H7 (cell line): ENCODE data around the gene ACTR2. TPM values are rescaled to one million over a fixed set of nuclear protein-coding genes. Genes with fewer than 3 reads are reported as not detected.
"Not testable (repeated sequence)": the region's sequence is repeated elsewhere in the genome, so short reads cannot be mapped to it uniquely, and the experiment has no call there.

Source experiments
- DNase-seq: peaks from one replicate; pipeline ENCODE4 v3.0.0; 2012
- H3K27me3 ChIP-seq: 2 replicates; pipeline ENCODE4 v1.6.0; 2011; ENCODE audit warnings: mild to moderate bottlenecking, low read length; ENCODE audit not compliant: control insufficient read depth, insufficient read depth
- H3K36me3 ChIP-seq: replicated peaks from 2 replicates; pipeline ENCODE4 v1.5.1; 2011; ENCODE audit warnings: low read length; ENCODE audit not compliant: control insufficient read depth, insufficient read depth
- H3K4me3 ChIP-seq: 2 replicates; pipeline ENCODE4 v1.5.1; 2011; ENCODE audit warnings: low read depth, mild to moderate bottlenecking, control low read depth, low read length, moderate library complexity; ENCODE audit not compliant: insufficient read depth
- total RNA-seq: library from RNA; depleted of rRNA; stranded (reverse); fragments of >200 nt; shearing (Covaris generic); gene quantifications from 2 replicates; pipeline ENCODE4 v1.2.3, GENCODE V29; 2014

The ACTR2 gene
- total RNA-seq, 1 experiment from 2014 or later = 42.1 TPM

DNA sequence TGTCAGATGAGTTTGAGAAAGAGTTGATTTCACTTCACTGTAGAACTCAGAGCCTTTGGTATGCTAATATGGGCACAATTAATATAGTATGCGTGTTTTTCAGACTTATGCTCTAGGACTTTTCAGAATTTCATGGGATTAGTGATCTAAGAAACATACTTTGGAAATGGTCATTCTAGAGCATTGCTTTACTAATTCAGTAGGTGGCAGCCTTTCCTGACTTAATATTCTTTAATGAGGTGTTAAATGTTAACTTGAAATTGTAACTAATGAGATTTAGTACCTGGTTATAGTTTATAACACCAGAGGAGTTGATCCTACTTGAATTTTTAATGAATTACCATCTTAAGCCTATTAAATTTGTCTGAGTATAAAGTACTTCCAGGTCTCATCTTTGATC, 28.4 kb downstream of the ACTR2 start:
- no peaks in the 10 kb centered on the region; the same call in 1 of the 2 replicates for H3K36me3 ChIP-seq
- no peak overlapping the region for H3K4me3 ChIP-seq
- no peak for DNase-seq
- no peaks in the 10 kb centered on the region for H3K27me3 ChIP-seq

- not testable (repeated sequence) for H3K36me3 ChIP-seq, H3K27me3 ChIP-seq, H3K4me3 ChIP-seq, DNase-seq
Observed at GRCh38 chr2:65257866-65258265, 30.2 kb downstream of the ACTR2 start.

DNA sequence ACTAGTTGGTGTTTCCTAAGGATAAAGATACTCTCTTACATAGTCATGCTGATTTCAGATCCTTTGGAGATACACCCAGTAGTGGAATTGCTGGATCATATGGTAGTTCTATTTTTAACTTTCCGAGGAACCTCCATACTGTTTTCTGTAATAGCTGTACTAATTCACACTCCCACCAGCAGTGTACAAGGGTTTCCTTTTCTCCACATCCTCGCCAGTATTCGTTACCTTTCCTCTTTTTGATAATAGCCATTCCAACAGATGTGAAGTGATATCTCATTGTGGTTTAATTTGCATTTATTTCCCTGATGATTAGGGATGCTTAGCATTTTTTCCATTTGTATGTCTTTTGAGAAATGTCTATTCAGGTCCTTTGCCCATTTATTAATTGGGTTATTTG, 34.0 kb downstream of the ACTR2 start:
- H3K27me3 ChIP-seq = no peaks in the 10 kb centered on the region
- no peak for DNase-seq
- no peak overlapping the region for H3K4me3 ChIP-seq

DNA sequence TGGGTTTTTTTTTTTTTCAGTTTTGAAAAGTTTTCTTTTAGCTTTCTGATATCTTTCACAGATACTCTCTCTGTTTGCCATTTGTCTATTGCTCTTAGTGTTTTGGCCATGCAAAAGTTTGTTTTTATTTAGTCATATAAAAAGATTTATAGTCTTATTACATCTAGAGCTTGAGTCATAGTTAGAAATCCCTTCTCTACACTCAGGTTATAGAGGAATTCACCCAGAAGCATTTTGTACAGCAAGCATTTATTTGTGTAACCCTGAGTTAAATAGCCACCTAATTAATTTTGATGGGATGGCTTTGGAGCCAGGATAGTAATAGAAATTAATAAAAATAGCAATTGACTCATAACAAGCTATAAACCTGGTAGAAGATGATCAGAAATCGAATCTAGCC, 35.6 kb downstream of the ACTR2 start:
- Histone ChIP-seq H3K4me3 (no peak overlapping the region), H3K36me3 (peaks cover 4% of the 10 kb centered on the region; the same call in 1 of the 2 replicates), H3K27me3 (no peaks in the 10 kb centered on the region)
- no peak for DNase-seq

More for the DNA sequence above, 34.0 kb downstream of the ACTR2 start:
- peaks cover 4% of the 10 kb centered on the region; the same call in 1 of the 2 replicates for H3K36me3 ChIP-seq

DNA sequence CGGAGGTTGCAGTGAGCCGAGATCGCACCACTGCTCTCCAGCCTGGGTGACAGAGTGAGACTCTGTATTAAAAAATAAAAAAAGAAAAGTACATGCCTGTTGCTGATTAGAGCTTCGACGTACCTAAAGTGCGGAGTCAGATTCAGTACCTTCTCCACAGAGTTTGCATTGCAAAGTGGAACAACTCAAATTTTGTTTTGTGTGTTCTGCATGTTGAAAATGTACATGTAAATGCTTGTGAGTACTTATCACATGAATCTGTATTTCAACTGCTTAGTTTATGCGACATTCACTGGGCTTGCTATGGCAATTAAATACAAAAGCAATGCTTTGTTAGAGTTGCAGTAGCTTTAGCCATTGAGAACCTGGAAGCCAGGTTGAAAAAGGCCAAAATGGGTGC, 36.4 kb downstream of the ACTR2 start:
- no peak for DNase-seq
- no peaks in the 10 kb centered on the region for H3K27me3 ChIP-seq
- H3K36me3 ChIP-seq = peaks cover 4% of the 10 kb centered on the region; the same call in 1 of the 2 replicates

GRCh38 chr2:65264821-65265670, 37.4 kb downstream of the ACTR2 start:
- Histone ChIP-seq H3K4me3 (no peak overlapping the region), H3K36me3 (peaks cover 4% of the 10 kb centered on the region; the same call in 1 of the 2 replicates), H3K27me3 (no peaks in the 10 kb centered on the region)
- DNase-seq = peak; percentile 42

More for the DNA sequence above, 36.4 kb downstream of the ACTR2 start:
- H3K4me3 ChIP-seq = no peak overlapping the region

DNA sequence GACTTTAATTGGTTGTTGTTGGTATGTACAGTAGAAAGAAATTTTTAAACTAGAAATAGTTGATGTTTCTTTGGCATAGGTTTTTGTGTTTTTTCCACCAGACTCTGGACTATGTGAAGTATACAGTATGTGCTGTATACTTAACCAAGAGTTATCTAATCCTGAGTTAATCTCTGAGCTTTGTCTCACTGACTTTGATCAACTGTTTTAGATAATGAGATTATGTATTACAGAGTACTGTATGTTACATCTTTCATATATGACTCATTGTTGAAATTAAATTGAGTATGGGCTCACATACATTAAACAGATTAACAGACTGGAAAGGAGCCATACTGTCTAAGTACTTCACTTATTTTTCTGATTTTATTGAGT, 38.0 kb downstream of the ACTR2 start:
- no peak for DNase-seq
- H3K27me3 ChIP-seq = no peaks in the 10 kb centered on the region
- peaks cover 4% of the 10 kb centered on the region; the same call in 1 of the 2 replicates for H3K36me3 ChIP-seq
- no peak overlapping the region for H3K4me3 ChIP-seq

GRCh38 chr2:65267008-65267407, 39.4 kb downstream of the ACTR2 start:
- no peak overlapping the region for H3K4me3 ChIP-seq
- H3K36me3 ChIP-seq = peaks cover 4% of the 10 kb centered on the region; the same call in 1 of the 2 replicates
- H3K27me3 ChIP-seq = peaks cover 1% of the 10 kb centered on the region; the same call in 1 of the 2 replicates
- no peak for DNase-seq

- no peak for DNase-seq
- peaks cover 12% of the 10 kb centered on the region for H3K27me3 ChIP-seq
- peaks cover 4% of the 10 kb centered on the region; the same call in 1 of the 2 replicates for H3K36me3 ChIP-seq
- H3K4me3 ChIP-seq = no peak overlapping the region
Observed at GRCh38 chr2:65268957-65269356, 41.3 kb downstream of the ACTR2 start.

DNA sequence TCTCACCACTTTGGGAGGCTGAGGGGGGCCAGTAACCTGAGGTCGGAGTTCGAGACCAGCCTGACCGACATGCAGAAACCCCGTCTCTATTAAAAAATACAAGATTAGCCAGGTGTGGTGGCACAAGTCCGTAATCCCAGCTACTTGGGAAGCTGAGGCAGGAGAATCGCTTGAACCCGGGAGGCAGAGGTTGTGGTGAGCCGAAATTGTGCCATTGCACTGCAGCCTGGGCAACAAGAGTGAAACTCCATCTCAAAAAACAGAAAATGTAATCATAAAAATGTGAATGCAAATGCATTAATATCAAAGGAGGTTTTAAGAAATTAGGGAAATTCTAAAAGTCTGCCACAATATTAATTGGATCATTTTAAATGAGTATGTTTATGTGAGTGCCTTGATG, 45.7 kb downstream of the ACTR2 start:
- H3K4me3 ChIP-seq = no peak overlapping the region
- H3K27me3 ChIP-seq = peaks cover 46% of the 10 kb centered on the region

DNA sequence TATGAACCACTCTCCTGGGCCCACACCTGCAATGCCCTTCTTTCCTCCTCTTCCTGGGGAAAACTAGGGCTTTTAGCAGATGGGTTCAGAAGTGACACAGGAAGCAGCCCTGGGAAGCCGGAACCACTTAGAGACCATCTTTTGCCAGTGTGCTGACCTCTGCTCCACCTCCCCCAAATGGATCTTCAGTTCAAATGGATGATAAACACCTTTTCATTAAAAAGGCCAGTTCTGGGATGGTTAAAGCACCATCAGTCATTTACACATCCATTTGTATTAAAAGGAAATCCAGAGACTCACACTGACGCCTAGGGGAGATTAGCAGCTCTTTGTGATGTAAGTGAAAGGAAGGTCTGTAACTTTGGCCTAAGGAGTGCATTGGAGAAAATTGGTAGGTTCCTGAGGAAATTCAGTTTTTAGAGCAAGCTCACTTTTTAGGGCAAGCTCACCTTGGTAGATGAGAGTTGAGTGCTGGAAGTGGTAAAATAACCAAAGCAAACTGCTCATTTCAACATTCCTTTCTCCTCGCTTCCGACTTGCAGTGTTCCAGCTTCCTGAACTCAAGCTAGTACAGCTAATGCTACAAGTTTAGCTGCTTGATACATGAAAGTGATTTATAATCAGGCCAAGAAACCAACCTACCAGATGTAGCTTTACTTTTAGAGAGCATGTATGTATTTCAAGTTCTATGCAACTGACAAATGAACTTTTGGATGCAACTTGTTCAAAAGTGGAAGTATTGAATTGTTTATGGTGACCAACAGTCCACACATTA, 47.7 kb downstream of the ACTR2 start:
- Histone ChIP-seq H3K36me3 (no peaks in the 10 kb centered on the region), H3K4me3 (no peak overlapping the region), H3K27me3 (peaks cover 63% of the 10 kb centered on the region)
- DNase-seq = peak; percentile 57

More for the DNA sequence above, 45.7 kb downstream of the ACTR2 start:
- DNase-seq = no peak
- no peaks in the 10 kb centered on the region for H3K36me3 ChIP-seq

DNA sequence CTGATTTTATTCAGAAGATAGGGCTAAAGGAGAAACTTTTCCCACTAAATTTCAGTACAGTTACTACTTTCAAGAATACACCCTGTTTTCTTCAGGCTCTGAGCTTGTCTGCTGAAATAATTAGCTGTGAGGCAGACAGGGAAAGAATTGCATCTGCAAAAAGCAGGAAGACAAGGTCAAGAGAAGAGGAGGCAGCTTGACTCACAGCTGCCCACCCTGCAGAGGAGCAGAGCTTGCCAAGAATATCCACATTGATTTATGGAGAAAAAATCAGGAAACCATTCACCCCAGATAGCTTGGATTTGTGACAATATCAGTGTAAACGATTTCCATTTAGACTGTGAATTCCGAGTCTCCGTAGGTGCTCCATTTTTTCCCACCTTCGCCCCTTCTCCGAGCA, 49.0 kb downstream of the ACTR2 start:
- no peak for DNase-seq
- Histone ChIP-seq H3K36me3 (no peaks in the 10 kb centered on the region), H3K27me3 (peaks cover 67% of the 10 kb centered on the region), H3K4me3 (no peak overlapping the region)

- H3K36me3 ChIP-seq = no peaks in the 10 kb centered on the region
- H3K27me3 ChIP-seq = peaks cover 69% of the 10 kb centered on the region
- H3K4me3 ChIP-seq = no peak overlapping the region
- DNase-seq = no peak
Observed at GRCh38 chr2:65277118-65277517, 49.5 kb downstream of the ACTR2 start.

GRCh38 chr2:65277791-65278483, 50.3 kb downstream of the ACTR2 start:
- H3K36me3 ChIP-seq = no peaks in the 10 kb centered on the region
- DNase-seq = no peak
- H3K4me3 ChIP-seq = no peak overlapping the region
- peaks cover 67% of the 10 kb centered on the region for H3K27me3 ChIP-seq
